Thymus (tissue), 11 donors: ENCODE measurements around the gene CCDC9B. TPM values are rescaled to one million over a fixed set of nuclear protein-coding genes. Genes with fewer than 3 reads are reported as not detected.
A peak's percentile ranks its signal among the peaks of the same experiment; 100 is the strongest.

Source experiments
- DNase-seq, 9 donors: peaks; one replicate each; pipeline ENCODE4 v3.0.0-alpha.2; 2013; ENCODE audit warnings: low spot score in 9 of 9, low read depth in 6 of 9, missing footprints in 1 of 9
- H3K27ac ChIP-seq, 2 donors: one replicate each; pipeline ENCODE4 v1.5.1; 2013; ENCODE audit warnings: control low read depth in 1 of 2, low read depth in 1 of 2, low read length in 1 of 2, mild to moderate bottlenecking in 1 of 2, moderate library complexity in 1 of 2
- H3K27me3 ChIP-seq, 2 donors: one replicate each; pipeline ENCODE4 v1.5.1; 2013; ENCODE audit warnings: low read length in 1 of 2; ENCODE audit not compliant: control insufficient read depth in 2 of 2, insufficient read depth in 1 of 2
- H3K36me3 ChIP-seq, 2 donors: one replicate each; pipeline ENCODE4 v1.5.1; 2013; ENCODE audit warnings: low read length in 1 of 2, mild to moderate bottlenecking in 1 of 2, moderate library complexity in 1 of 2; ENCODE audit not compliant: control insufficient read depth in 2 of 2, insufficient read depth in 2 of 2
- H3K4me1 ChIP-seq, 2 donors: one replicate each; pipeline ENCODE4 v1.5.1; 2013; ENCODE audit warnings: low read length in 2 of 2; ENCODE audit not compliant: control insufficient read depth in 2 of 2, insufficient read depth in 2 of 2
- H3K4me3 ChIP-seq, 2 donors: one replicate each; pipeline ENCODE4 v1.5.1; 2013; ENCODE audit warnings: low read length in 2 of 2, control low read depth in 1 of 2, mild to moderate bottlenecking in 1 of 2
- H3K9me3 ChIP-seq, 2 donors: one replicate each; pipeline ENCODE4 v1.5.1; 2013; ENCODE audit warnings: low read length in 1 of 2, mild to moderate bottlenecking in 1 of 2; ENCODE audit not compliant: control insufficient read depth in 2 of 2, insufficient read depth in 1 of 2
- WGBS: extraction: QIAGEN DNeasy Blood & Tissue Kit; methylation state at CpG from one replicate; pipeline ENCODE4 v1.1.7; 2013; 5-methylcytosine and 5-hydroxymethylcytosine counted together
- polyA plus RNA-seq: library from polyadenylated mRNA; stranded (reverse); fragments of 200-250 nt; gene quantifications from one replicate; pipeline ENCODE4 v1.2.3, GENCODE V29; 2013
- total RNA-seq: library from RNA; stranded (reverse); fragments of 120-200 nt; gene quantifications from one replicate; pipeline ENCODE4 v1.2.4, GENCODE V29; 2013
- donor health status: healthy.

Gene CCDC9B
- total and polyA plus RNA-seq, 2 donors, result 0.28 to 3.6 TPM

GRCh38 chr15:40379853-40380252 is 39.1 kb upstream of the CCDC9B start:
- no peak overlapping the region for H3K27ac ChIP-seq
- no peak overlapping the region for H3K4me3 ChIP-seq
- no peaks in the 10 kb centered on the region for H3K9me3 ChIP-seq
- no peaks in the 10 kb centered on the region for H3K36me3 ChIP-seq
- H3K27me3 ChIP-seq, result no peaks in the 10 kb centered on the region
- 70% methylated on average over 4 of the region's 4 CpGs for WGBS
- peaks cover 11 to 17% of the 10 kb centered on the region in 2 donors for H3K4me1 ChIP-seq
- DNase-seq, result no peak

GRCh38 chr15:40379374-40379773 is 38.6 kb upstream of the CCDC9B start:
- H3K4me1 ChIP-seq, result peaks cover 11 to 15% of the 10 kb centered on the region in 2 donors
- no peak for DNase-seq
- no peaks in the 10 kb centered on the region for H3K27me3 ChIP-seq
- no peak overlapping the region for H3K27ac ChIP-seq
- WGBS, result 97% methylated on average over 4 of the region's 4 CpGs
- H3K9me3 ChIP-seq, result no peaks in the 10 kb centered on the region
- no peaks in the 10 kb centered on the region for H3K36me3 ChIP-seq
- H3K4me3 ChIP-seq, result no peak overlapping the region

- DNase-seq, result no peak
- Histone ChIP-seq H3K36me3 (no peaks in the 10 kb centered on the region), H3K27me3 (no peaks in the 10 kb centered on the region), H3K27ac (no peak overlapping the region), H3K9me3 (no peaks in the 10 kb centered on the region), H3K4me1 (peaks cover 2 to 4% of the 10 kb centered on the region in 2 donors), H3K4me3 (no peak overlapping the region)
- WGBS, result 95% methylated on average over 3 of the region's 3 CpGs
These were observed 36.9 kb upstream of the CCDC9B start for GRCh38 chr15:40377606-40378005.

GRCh38 chr15:40372981-40373380 is 32.2 kb upstream of the CCDC9B start:
- H3K27ac ChIP-seq, result no peak overlapping the region
- 75% methylated on average over 2 of the region's 2 CpGs for WGBS

GRCh38 chr15:40369971-40370370 is 29.2 kb upstream of the CCDC9B start:
- WGBS, result 98% methylated on average over 13 of the region's 13 CpGs
- Histone ChIP-seq H3K27me3 (peaks cover 0 to 14% of the 10 kb centered on the region in 2 donors), H3K9me3 (no peaks in the 10 kb centered on the region)

More at GRCh38 chr15:40372981-40373380, 32.2 kb upstream of the CCDC9B start:
- Histone ChIP-seq H3K4me1 (peaks cover 0 to 5% of the 10 kb centered on the region in 2 donors), H3K9me3 (no peaks in the 10 kb centered on the region), H3K27me3 (peaks cover 0 to 14% of the 10 kb centered on the region in 2 donors), H3K4me3 (no peak overlapping the region), H3K36me3 (no peaks in the 10 kb centered on the region)
- no peak for DNase-seq

GRCh38 chr15:40369474-40369869 is 28.7 kb upstream of the CCDC9B start:
- WGBS, result 96% methylated on average over 10 of the region's 10 CpGs
- H3K27me3 ChIP-seq, result peaks cover 0 to 14% of the 10 kb centered on the region in 2 donors
- H3K4me1 ChIP-seq, result peaks cover 5 to 27% of the 10 kb centered on the region in 2 donors
- H3K9me3 ChIP-seq, result no peaks in the 10 kb centered on the region
- DNase-seq, result no peak
- no peak overlapping the region for H3K27ac ChIP-seq
- H3K36me3 ChIP-seq, result no peaks in the 10 kb centered on the region
- no peak overlapping the region for H3K4me3 ChIP-seq

More at GRCh38 chr15:40369971-40370370, 29.2 kb upstream of the CCDC9B start:
- no peaks in the 10 kb centered on the region for H3K36me3 ChIP-seq
- no peak overlapping the region for H3K27ac ChIP-seq
- no peak overlapping the region for H3K4me3 ChIP-seq
- peaks cover 5 to 27% of the 10 kb centered on the region in 2 donors for H3K4me1 ChIP-seq
- DNase-seq, result no peak

GRCh38 chr15:40368719-40369473 is 28.2 kb upstream of the CCDC9B start:
- Histone ChIP-seq H3K27ac (no peak overlapping the region), H3K4me3 (no peak overlapping the region)

GRCh38 chr15:40367686-40368611 is 27.2 kb upstream of the CCDC9B start:
- no peaks in the 10 kb centered on the region for H3K9me3 ChIP-seq
- DNase-seq, result peak; percentile 66 to 92 (median 77)
- peak overlapping the region; percentile 49 to 54 for H3K4me3 ChIP-seq
- peaks cover 5 to 27% of the 10 kb centered on the region in 2 donors for H3K4me1 ChIP-seq
- H3K27ac ChIP-seq, result peak overlapping the region; percentile 55 to 57
- H3K36me3 ChIP-seq, result no peaks in the 10 kb centered on the region
- 8% methylated on average over 91 of the region's 91 CpGs for WGBS
- peaks cover 0 to 14% of the 10 kb centered on the region in 2 donors for H3K27me3 ChIP-seq

More at GRCh38 chr15:40368719-40369473, 28.2 kb upstream of the CCDC9B start:
- H3K36me3 ChIP-seq, result no peaks in the 10 kb centered on the region
- 97% methylated on average over 24 of the region's 24 CpGs for WGBS
- H3K4me1 ChIP-seq, result peaks cover 5 to 27% of the 10 kb centered on the region in 2 donors
- no peak for DNase-seq
- no peaks in the 10 kb centered on the region for H3K9me3 ChIP-seq
- H3K27me3 ChIP-seq, result peaks cover 0 to 14% of the 10 kb centered on the region in 2 donors

- H3K36me3 ChIP-seq, result no peaks in the 10 kb centered on the region
- WGBS, result 64% methylated on average over 5 of the region's 5 CpGs
- H3K27ac ChIP-seq, result peak overlapping the region; percentile 55 to 57
- no peak for DNase-seq
- H3K4me1 ChIP-seq, result peaks cover 5 to 27% of the 10 kb centered on the region in 2 donors
- peaks cover 0 to 14% of the 10 kb centered on the region in 2 donors for H3K27me3 ChIP-seq
- H3K4me3 ChIP-seq, result peak overlapping the region; percentile 49 to 54
- H3K9me3 ChIP-seq, result no peaks in the 10 kb centered on the region
These were observed 26.6 kb upstream of the CCDC9B start for GRCh38 chr15:40367371-40367685.
